ENCODE results near the gene PLD6.

GRCh38 chr17:17216236-17216635 is 10.1 kb upstream of the PLD6 start:
- no peak for TF ChIP-seq POLR2A (IDR thresholded peaks at IDR 0.05)
- TF ChIP-seq, protein P1, sequence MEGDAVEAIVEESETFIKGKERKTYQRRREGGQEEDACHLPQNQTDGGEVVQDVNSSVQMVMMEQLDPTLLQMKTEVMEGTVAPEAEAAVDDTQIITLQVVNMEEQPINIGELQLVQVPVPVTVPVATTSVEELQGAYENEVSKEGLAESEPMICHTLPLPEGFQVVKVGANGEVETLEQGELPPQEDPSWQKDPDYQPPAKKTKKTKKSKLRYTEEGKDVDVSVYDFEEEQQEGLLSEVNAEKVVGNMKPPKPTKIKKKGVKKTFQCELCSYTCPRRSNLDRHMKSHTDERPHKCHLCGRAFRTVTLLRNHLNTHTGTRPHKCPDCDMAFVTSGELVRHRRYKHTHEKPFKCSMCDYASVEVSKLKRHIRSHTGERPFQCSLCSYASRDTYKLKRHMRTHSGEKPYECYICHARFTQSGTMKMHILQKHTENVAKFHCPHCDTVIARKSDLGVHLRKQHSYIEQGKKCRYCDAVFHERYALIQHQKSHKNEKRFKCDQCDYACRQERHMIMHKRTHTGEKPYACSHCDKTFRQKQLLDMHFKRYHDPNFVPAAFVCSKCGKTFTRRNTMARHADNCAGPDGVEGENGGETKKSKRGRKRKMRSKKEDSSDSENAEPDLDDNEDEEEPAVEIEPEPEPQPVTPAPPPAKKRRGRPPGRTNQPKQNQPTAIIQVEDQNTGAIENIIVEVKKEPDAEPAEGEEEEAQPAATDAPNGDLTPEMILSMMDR (IDR thresholded peaks at IDR 0.05) = no peak

Data from Peyer's patch (tissue), 4 donors.